SK-N-SH treated with all-trans-retinoic acid at 6 μM for 48 hours (cell line): ENCODE results near the gene FAM98C.

Source experiments
- ATAC-seq: fragments of 200-7000 bp; cut with Tn5 transposase; 3 replicates; pipeline ENCODE4 v1.9.1; 2020; ENCODE audit warnings: mild to moderate bottlenecking, moderate library complexity
- CSDC2 ChIP-seq: fragments of 250-450 bp; sonication (Bioruptor Pico); IDR thresholded peaks from 2 replicates; pipeline ENCODE4 v1.5.0; 2020; ENCODE audit warnings: mild to moderate bottlenecking, moderate library complexity
- ESRRG ChIP-seq: fragments of 250-450 bp; sonication (Bioruptor Pico); IDR thresholded peaks from 2 replicates; pipeline ENCODE4 v1.6.1; 2021; ENCODE audit warnings: mild to moderate bottlenecking
- GLIS3 ChIP-seq: fragments of 250-450 bp; sonication (Bioruptor Pico); IDR thresholded peaks from 2 replicates; pipeline ENCODE4 v1.5.0; 2020; ENCODE audit warnings: mild to moderate bottlenecking, moderate library complexity
- OSR1 ChIP-seq: fragments of 250-450 bp; sonication (Bioruptor Pico); IDR thresholded peaks from 2 replicates; pipeline ENCODE4 v1.8.0; 2022; ENCODE audit warnings: moderate library complexity, mild to moderate bottlenecking, inconsistent platforms
- PATZ1 ChIP-seq: fragments of 250-450 bp; sonication (Bioruptor Pico); IDR thresholded peaks from 2 replicates; pipeline ENCODE4 v1.8.0; 2020; ENCODE audit warnings: mild to moderate bottlenecking, moderate library complexity, borderline replicate concordance
- POU6F1 ChIP-seq: fragments of 250-450 bp; sonication (Bioruptor Pico); IDR thresholded peaks from 2 replicates; pipeline ENCODE4 v1.8.0; 2021; ENCODE audit warnings: low read depth, mild to moderate bottlenecking, moderate library complexity, borderline replicate concordance
- PPARA ChIP-seq: fragments of 250-450 bp; sonication (Bioruptor Pico); IDR thresholded peaks from 2 replicates; pipeline ENCODE4 v1.5.0; 2020; ENCODE audit warnings: mild to moderate bottlenecking, borderline replicate concordance
- SNAI2 ChIP-seq: fragments of 250-450 bp; sonication (Bioruptor Pico); IDR thresholded peaks from 2 replicates; pipeline ENCODE4 v1.5.0; 2020; ENCODE audit warnings: mild to moderate bottlenecking, moderate library complexity
- TOX ChIP-seq: fragments of 250-450 bp; sonication (Bioruptor Pico); IDR thresholded peaks from 2 replicates; pipeline ENCODE4 v1.8.0; 2021; ENCODE audit warnings: mild to moderate bottlenecking, moderate library complexity, borderline replicate concordance
- TSHZ2 ChIP-seq: fragments of 250-450 bp; sonication (Bioruptor Pico); IDR thresholded peaks from 2 replicates; pipeline ENCODE4 v1.5.0; 2020; ENCODE audit warnings: mild to moderate bottlenecking, moderate library complexity
- ZC3H10 ChIP-seq: fragments of 250-450 bp; sonication (Bioruptor Pico); IDR thresholded peaks from 2 replicates; pipeline ENCODE4 v1.5.1; 2021; ENCODE audit warnings: mild to moderate bottlenecking, moderate library complexity
- ZFP3 ChIP-seq: fragments of 250-450 bp; sonication (Bioruptor Pico); IDR thresholded peaks from 2 replicates; pipeline ENCODE4 v1.5.0; 2020; ENCODE audit warnings: mild to moderate bottlenecking, moderate library complexity
- ZFP30 ChIP-seq: fragments of 450-650 bp; formaldehyde crosslinking; IDR thresholded peaks from 2 replicates; pipeline ENCODE4 v1.5.0; 2022; ENCODE audit warnings: mild to moderate bottlenecking, moderate library complexity
- ZNF565 ChIP-seq: fragments of 450-650 bp; formaldehyde crosslinking; conservative IDR thresholded peaks from 2 replicates; pipeline ENCODE4 v1.5.0; 2020; ENCODE audit warnings: low read depth, mild to moderate bottlenecking, moderate library complexity
- ZNF70 ChIP-seq: fragments of 450-650 bp; formaldehyde crosslinking; IDR thresholded peaks from 2 replicates; pipeline ENCODE4 v1.5.0; 2020; ENCODE audit warnings: mild to moderate bottlenecking, moderate library complexity
- ZNF8 ChIP-seq: fragments of 450-650 bp; formaldehyde crosslinking; IDR thresholded peaks from 2 replicates; pipeline ENCODE4 v1.5.0; 2020; ENCODE audit warnings: mild to moderate bottlenecking, moderate library complexity
- TF ChIP-seq, protein P1 (sequence below): fragments of 250-450 bp; sonication (Bioruptor Pico); IDR thresholded peaks from 2 replicates; pipeline ENCODE4 v1.5.1; 2021; ENCODE audit warnings: mild to moderate bottlenecking, moderate library complexity
- TF ChIP-seq, protein P2 (sequence below): fragments of 250-450 bp; sonication (Bioruptor Pico); IDR thresholded peaks from 2 replicates; pipeline ENCODE4 v1.5.1; 2020; ENCODE audit warnings: low read depth, mild to moderate bottlenecking, moderate library complexity

The FAM98C gene

GRCh38 chr19:38417544-38418506 lies 14.9 kb downstream of the FAM98C start:
- TF ChIP-seq ZNF565 (CRISPR knock-in tag) (no peak), ZNF8 (CRISPR knock-in tag) (no peak), POU6F1 (CRISPR knock-in tag) (no peak), PATZ1 (CRISPR knock-in tag) (no peak), GLIS3 (CRISPR knock-in tag) (no peak), ZNF70 (CRISPR knock-in tag) (no peak), ZC3H10 (CRISPR knock-in tag) (no peak), ZFP3 (CRISPR knock-in tag) (no peak), ESRRG (CRISPR knock-in tag) (no peak), PPARA (CRISPR knock-in tag) (no peak), CSDC2 (CRISPR knock-in tag) (no peak), SNAI2 (no peak), OSR1 (CRISPR knock-in tag) (no peak), TSHZ2 (CRISPR knock-in tag) (no peak), TOX (CRISPR knock-in tag) (no peak), ZFP30 (CRISPR knock-in tag) (no peak)
- TF ChIP-seq, protein P1, sequence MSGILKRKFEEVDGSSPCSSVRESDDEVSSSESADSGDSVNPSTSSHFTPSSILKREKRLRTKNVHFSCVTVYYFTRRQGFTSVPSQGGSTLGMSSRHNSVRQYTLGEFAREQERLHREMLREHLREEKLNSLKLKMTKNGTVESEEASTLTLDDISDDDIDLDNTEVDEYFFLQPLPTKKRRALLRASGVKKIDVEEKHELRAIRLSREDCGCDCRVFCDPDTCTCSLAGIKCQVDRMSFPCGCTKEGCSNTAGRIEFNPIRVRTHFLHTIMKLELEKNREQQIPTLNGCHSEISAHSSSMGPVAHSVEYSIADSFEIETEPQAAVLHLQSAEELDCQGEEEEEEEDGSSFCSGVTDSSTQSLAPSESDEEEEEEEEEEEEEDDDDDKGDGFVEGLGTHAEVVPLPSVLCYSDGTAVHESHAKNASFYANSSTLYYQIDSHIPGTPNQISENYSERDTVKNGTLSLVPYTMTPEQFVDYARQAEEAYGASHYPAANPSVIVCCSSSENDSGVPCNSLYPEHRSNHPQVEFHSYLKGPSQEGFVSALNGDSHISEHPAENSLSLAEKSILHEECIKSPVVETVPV (CRISPR knock-in tag), result no peak
- TF ChIP-seq, protein P2, sequence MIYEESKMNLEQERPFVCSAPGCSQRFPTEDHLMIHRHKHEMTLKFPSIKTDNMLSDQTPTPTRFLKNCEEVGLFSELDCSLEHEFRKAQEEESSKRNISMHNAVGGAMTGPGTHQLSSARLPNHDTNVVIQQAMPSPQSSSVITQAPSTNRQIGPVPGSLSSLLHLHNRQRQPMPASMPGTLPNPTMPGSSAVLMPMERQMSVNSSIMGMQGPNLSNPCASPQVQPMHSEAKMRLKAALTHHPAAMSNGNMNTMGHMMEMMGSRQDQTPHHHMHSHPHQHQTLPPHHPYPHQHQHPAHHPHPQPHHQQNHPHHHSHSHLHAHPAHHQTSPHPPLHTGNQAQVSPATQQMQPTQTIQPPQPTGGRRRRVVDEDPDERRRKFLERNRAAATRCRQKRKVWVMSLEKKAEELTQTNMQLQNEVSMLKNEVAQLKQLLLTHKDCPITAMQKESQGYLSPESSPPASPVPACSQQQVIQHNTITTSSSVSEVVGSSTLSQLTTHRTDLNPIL (CRISPR knock-in tag), result no peak
- no peak; the same call in 2 of the 3 replicates for ATAC-seq

DNA sequence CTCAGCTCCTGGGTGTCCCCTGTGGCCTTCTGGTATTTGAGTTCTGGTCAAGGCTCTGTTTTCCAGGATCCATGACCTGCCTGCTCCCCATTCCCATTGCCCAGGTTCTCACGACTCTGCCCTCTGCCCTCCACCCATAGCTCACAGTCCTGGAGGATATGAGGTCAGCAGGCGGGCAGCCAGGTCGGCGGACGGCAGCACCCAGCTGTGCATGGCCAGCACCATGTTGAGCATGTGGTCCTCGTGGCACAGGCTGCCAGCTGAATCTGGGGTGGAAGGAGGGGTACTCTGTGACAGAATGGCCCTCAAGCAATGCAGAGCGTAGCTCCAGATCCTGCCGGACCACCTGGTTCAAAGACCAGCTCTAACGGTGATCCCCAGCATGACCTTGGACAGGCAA lies 18.0 kb downstream of the FAM98C start:
- no peak for TF ChIP-seq OSR1 (CRISPR knock-in tag)
- ATAC-seq, result no peak

DNA sequence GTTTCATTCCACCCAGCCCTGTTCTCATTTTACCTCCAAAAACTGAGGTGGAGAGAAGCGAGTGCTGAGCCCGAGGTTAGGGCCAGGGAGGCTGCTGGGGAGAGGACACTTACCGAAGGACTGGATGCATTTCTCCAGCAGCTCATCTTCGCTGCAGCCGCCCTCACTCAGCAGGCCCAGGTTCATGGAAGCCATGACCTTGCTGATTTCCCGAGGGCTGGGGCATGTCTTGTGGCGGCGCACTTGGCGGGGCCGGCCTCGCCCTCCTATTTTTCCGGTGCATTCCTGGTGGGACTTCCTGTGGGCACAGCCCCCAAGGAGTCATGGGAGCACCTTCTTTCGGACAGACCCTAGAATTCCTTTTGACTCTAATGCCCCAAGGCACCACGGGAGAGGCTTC lies 19.0 kb downstream of the FAM98C start:
- TF ChIP-seq TSHZ2 (CRISPR knock-in tag), result no peak
- TF ChIP-seq ZNF565 (CRISPR knock-in tag), result no peak
- TF ChIP-seq, all 23 proteins: peak for 0
- ATAC-seq, result no peak
